Adrenal gland (tissue), 12 donors: ENCODE measurements around the gene ATE1. TPM values are rescaled to one million over a fixed set of nuclear protein-coding genes. Genes with fewer than 3 reads are reported as not detected.
"Not testable (repeated sequence)": the region's sequence is repeated elsewhere in the genome, so short reads cannot be mapped to it uniquely, and the experiment has no call there.

Experiments
- DNase-seq, 7 donors: peaks; one replicate each; pipeline ENCODE4 v3.0.0-alpha.2; 2019 to 2020
- H3K27ac ChIP-seq, 5 donors: fragments of 200-600 bp; sonication (generic) in 4 of 5; 1 replicate in 3 of 5; 2 replicates in 2 of 5; pipeline versions ENCODE4 v1.5.1 to v1.8.0; 2016 to 2020; ENCODE audit warnings: mild to moderate bottlenecking in 1 of 5
- H3K27me3 ChIP-seq: fragments of 200-600 bp; 2 replicates; pipeline ENCODE4 v1.8.0; 2021
- H3K36me3 ChIP-seq, 2 donors: fragments of 200-600 bp; replicated peaks in 1 of 2; 1 replicate in 1 of 2; 2 replicates in 1 of 2; pipeline versions ENCODE4 v1.5.1 to v1.8.0; 2018 to 2022
- H3K4me1 ChIP-seq, 2 donors: fragments of 200-600 bp; replicated peaks in 1 of 2; 1 replicate in 1 of 2; 2 replicates in 1 of 2; pipeline versions ENCODE4 v1.5.1 to v1.8.0; 2018 to 2021
- H3K4me3 ChIP-seq, 4 donors: fragments of 200-600 bp; sonication (generic) in 3 of 4; one replicate each; pipeline ENCODE4 v1.5.1; 2016 to 2018
- H3K9me3 ChIP-seq, 3 donors: fragments of 200-600 bp; sonication (generic) in 1 of 3; replicated peaks in 1 of 3; 1 replicate in 2 of 3; 2 replicates in 1 of 3; pipeline versions ENCODE4 v1.5.1 to v1.8.0; 2016 to 2021
- POLR2A ChIP-seq, 2 donors: fragments of 450-650 bp; IDR thresholded peaks; one replicate each; pipeline ENCODE4 v1.6.1; 2017; ENCODE audit warnings: antibody characterized with exemption in 2 of 2, mild to moderate bottlenecking in 2 of 2, moderate library complexity in 1 of 2
- WGBS, 4 donors: extraction: QIAGEN DNeasy Blood & Tissue Kit in 2 of 4; methylation state at CpG; one replicate each; pipeline versions ENCODE4 v1.1.5 to v1.1.7; 2013 to 2017; 5-methylcytosine and 5-hydroxymethylcytosine counted together
- intact Hi-C, 2 donors: fragments of 100-400 bp; cut with DNase I; formaldehyde crosslinking; loops; one replicate each; pipeline versions ENCODE4 v1.14.1 to v1.15.0; 2022 to 2023
- polyA plus RNA-seq, 3 donors: library from polyadenylated mRNA; stranded (reverse); fragments of 200-250 nt in 2 of 3; fragments of 350-450 nt in 1 of 3; fragmentation: Illumina TruSeq in 1 of 3; extraction: RNeasy Lipid Tissue Mini Kit (QIAGEN cat#74804) in 1 of 3; gene quantifications; one replicate each; pipeline ENCODE4 v1.2.3, GENCODE V29; 2013 to 2014
- total RNA-seq, 9 donors: library from RNA; depleted of rRNA in 4 of 9; stranded (reverse); fragments of >200 nt in 4 of 9; fragments of 120-200 nt in 1 of 9; fragmentation: NEBNext Ultra II Directional in 1 of 9; extraction: Animal tissue kit (Norgen Biotek cat#: 25700) in 1 of 9; gene quantifications; one replicate each; pipeline versions ENCODE4 v1.1.0 to v1.2.4, GENCODE V29; 2013 to 2023
- TF ChIP-seq, protein P1 (sequence below), 6 experiments: fragments of 450-650 bp in 4 of 6; fragments of 200-600 bp in 2 of 6; sonication (generic) in 1 of 6; IDR thresholded peaks; 1 replicate in 5 of 6; 2 replicates in 1 of 6; pipeline versions ENCODE4 v1.5.1 to v1.8.0; 2016 to 2021; ENCODE audit warnings: antibody characterized with exemption in 6 of 6, mild to moderate bottlenecking in 2 of 6, moderate library complexity in 1 of 6
- donor health status: healthy with polysubstance abuse.
- donor health status: Bipolar disorder and iron deficiency.
- donor health status: DM: yes; HTN: yes; CAD: no.
- donor health status: DM: no; HTN: no; CAD: no.
- donor health status: DM: no; HTN: no; CAD: no.
- donor health status: DM: yes; HTN: yes; CAD: no.

The ATE1 gene
- total and polyA plus RNA-seq, 12 donors, result 4.2 to 53.7 (median 31.9) TPM

DNA sequence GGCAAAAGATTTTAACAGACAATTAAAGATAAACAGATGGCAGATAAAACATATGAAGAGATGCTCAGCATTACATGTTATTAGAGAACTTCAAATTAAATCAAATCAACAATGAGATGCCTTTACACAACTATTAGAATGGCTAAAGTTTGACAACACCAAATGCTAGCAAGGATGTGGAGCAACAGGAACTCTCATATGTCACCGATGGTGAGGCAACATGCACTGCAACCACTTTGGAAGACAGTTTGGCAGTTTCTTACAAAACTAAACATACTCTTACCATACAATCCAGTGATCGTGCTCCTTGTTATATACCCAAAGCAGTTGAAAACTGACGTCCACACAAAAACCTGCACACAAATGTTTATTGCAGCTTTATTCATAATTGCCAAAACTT, 13.7 kb upstream of the ATE1 start:
- H3K4me1 ChIP-seq, result no peaks in the 10 kb centered on the region
- TF ChIP-seq, protein P1, sequence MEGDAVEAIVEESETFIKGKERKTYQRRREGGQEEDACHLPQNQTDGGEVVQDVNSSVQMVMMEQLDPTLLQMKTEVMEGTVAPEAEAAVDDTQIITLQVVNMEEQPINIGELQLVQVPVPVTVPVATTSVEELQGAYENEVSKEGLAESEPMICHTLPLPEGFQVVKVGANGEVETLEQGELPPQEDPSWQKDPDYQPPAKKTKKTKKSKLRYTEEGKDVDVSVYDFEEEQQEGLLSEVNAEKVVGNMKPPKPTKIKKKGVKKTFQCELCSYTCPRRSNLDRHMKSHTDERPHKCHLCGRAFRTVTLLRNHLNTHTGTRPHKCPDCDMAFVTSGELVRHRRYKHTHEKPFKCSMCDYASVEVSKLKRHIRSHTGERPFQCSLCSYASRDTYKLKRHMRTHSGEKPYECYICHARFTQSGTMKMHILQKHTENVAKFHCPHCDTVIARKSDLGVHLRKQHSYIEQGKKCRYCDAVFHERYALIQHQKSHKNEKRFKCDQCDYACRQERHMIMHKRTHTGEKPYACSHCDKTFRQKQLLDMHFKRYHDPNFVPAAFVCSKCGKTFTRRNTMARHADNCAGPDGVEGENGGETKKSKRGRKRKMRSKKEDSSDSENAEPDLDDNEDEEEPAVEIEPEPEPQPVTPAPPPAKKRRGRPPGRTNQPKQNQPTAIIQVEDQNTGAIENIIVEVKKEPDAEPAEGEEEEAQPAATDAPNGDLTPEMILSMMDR (IDR thresholded peaks at IDR 0.05), result no peak
- no peak for TF ChIP-seq POLR2A (IDR thresholded peaks at IDR 0.05)
- WGBS, 4 donors, result 70 to 90% (median 83%) methylated on average over 3 of the region's 3 CpGs
- intact Hi-C loops, result no loop called here
- H3K27me3 ChIP-seq, result no peaks in the 10 kb centered on the region
- no peak for DNase-seq
- H3K36me3 ChIP-seq, result no peaks in the 10 kb centered on the region
- H3K27ac ChIP-seq, result no peak overlapping the region
- H3K9me3 ChIP-seq, result no peaks in the 10 kb centered on the region
- H3K4me3 ChIP-seq, result no peak overlapping the region

DNA sequence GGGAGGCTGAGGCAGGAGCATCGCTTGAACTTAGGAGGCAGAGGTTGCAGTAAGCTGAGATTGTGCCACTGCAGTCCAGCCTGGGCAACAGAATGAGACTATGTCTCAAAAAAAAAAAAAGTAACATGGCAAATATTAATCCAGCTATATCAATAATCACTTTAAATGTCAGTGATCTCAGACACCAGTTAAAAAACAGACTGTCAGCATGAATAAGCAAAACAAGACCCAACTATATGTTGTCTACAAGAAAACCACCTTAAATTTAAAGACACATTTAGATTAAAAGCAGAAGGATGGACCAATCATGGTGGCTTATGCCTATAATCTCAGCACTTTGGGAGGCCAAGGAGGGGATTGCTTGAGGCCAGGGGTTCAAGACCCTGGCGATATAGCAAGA, 8.5 kb upstream of the ATE1 start:
- intact Hi-C loops, result no loop called here
- H3K36me3 ChIP-seq, result no peaks in the 10 kb centered on the region
- H3K9me3 ChIP-seq, result no peaks in the 10 kb centered on the region
- no peak overlapping the region for H3K27ac ChIP-seq
- no peaks in the 10 kb centered on the region for H3K4me1 ChIP-seq
- DNase-seq, result no peak
- WGBS, 4 donors, result 92 to 98% (median 95%) methylated on average over 2 of the region's 2 CpGs
- H3K4me3 ChIP-seq, result no peak overlapping the region
- H3K27me3 ChIP-seq, result no peaks in the 10 kb centered on the region
- TF ChIP-seq, protein P1 (IDR thresholded peaks at IDR 0.05), result no peak
- no peak for TF ChIP-seq POLR2A (IDR thresholded peaks at IDR 0.05)

DNA sequence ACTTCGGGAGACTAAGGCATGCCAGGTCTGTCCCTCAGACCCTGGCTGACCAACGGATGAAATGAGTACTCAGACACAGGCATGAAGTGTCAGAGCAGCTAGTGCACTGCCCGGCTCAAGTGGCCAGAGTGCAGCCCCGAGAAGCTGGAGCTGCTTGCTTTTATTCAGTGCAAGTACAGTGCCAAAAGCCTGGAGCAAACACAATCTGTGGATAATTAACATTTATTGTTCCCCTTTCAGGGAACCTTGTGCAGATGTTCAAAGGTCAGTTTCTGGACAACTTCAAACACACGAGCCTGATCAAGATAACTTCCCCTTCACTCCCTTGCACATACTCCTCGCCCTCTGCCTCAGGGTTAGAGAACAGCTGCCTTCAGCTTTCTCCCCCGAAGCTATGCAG, 7.9 kb upstream of the ATE1 start:
- H3K36me3 ChIP-seq, result no peaks in the 10 kb centered on the region

DNA sequence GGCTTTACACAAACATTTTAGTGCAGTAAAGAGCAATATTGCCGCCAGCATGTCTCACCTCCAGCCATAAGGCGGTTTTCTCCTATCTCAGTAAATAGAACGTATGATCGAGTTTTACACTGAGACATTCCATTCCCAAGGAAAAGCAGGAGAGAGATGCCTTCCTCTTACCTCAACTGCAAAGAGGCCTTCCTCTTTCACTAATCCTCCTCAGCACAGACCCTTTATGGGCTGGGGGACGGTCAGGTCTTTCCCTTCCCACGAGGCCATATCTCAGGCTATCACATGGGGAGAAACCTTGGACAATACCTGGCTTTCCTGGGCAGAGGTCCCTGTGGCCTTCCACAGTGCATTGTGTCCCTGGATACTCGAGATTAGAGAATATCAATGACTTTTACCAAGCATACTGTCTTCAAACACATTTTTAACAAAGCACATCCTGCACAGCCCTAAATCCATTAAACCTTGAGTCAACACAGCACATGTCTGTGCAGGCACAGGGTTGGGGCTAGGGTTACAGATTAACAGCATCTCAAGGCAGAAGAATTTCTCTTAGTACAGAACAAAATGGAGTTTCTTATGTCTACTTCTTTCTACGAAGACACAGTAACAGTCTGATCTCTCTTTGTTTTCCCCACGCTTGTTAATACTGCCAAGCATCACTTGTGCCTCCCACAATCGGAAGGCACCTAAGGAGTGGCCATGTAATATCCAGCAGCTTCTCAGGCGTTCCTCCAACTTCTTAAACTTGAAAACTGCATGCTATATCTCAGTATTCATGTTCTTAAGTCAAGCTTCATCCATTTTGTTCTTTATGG, 2.6 kb upstream of the ATE1 start:
- peaks cover 15 to 19% of the 10 kb centered on the region in 2 donors for H3K4me1 ChIP-seq
- H3K36me3 ChIP-seq, H3K9me3 ChIP-seq, H3K27me3 ChIP-seq, H3K27ac ChIP-seq, H3K4me3 ChIP-seq, DNase-seq: not testable (repeated sequence)
- 57 to 67% (median 63%) methylated on average over 11 of the region's 11 CpGs for whole genome bisulfite sequencing, 4 donors
- intact Hi-C loops, result loop anchor here in 1 of 2 donors (5.0 kb wide), 1 partner anchor 42 kb away; no protein-coding TSS in a partner anchor

More for the DNA sequence above, 7.9 kb upstream of the ATE1 start:
- Histone ChIP-seq H3K9me3 (no peaks in the 10 kb centered on the region), H3K27me3 (no peaks in the 10 kb centered on the region), H3K4me1 (no peaks in the 10 kb centered on the region), H3K4me3 (no peak overlapping the region), H3K27ac (no peak overlapping the region)
- 55 to 63% (median 62%) methylated on average over 7 of the region's 7 CpGs for WGBS, 4 donors
- TF ChIP-seq POLR2A (IDR thresholded peaks at IDR 0.05), result no peak
- TF ChIP-seq, protein P1 (IDR thresholded peaks at IDR 0.05), result no peak
- intact Hi-C loops, result no loop called here
- no peak for DNase-seq

DNA sequence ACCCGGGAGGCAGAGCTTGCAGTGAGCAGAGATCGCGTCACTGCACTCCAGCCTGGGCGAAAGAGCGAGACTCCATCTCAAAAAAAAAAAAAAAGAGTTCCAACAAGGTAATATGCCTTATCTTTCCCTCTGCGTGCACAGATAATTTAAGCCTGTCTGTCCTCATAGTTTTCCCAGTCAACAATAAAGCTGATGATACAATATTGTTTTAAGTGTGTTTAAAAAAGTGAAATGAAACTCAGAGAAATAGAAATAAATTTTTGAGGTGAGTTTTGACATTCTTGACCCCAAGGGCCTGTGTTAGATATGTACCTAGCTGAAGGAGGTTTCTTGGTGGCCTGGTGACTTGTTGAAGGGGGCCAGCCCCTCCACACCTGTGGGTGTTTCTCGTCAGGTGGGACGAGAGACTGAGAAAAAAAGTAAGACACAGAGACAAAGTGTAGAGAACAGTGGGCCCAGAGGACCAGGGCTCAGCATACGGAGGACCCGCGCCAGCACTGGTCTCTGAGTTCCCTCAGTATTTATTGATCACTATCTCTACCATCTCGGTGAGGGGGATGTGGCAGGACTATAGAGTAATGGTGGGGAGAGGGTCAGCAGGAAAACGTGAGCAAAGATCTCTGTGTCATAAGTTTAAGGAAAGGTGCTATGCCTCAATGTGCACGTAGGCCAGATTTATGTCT, 1.9 kb upstream of the ATE1 start:
- intact Hi-C loops, result loop anchor here in 1 of 2 donors (5.0 kb wide), 1 partner anchor 43 kb away; no protein-coding TSS in a partner anchor
- H3K27me3 ChIP-seq, result not testable (repeated sequence)
- WGBS, 4 donors, result 85 to 89% (median 87%) methylated on average over 14 of the region's 14 CpGs

More for the DNA sequence above, 1.9 kb upstream of the ATE1 start:
- H3K9me3 ChIP-seq, H3K4me3 ChIP-seq, H3K36me3 ChIP-seq, DNase-seq, H3K27ac ChIP-seq: not testable (repeated sequence)
- H3K4me1 ChIP-seq, result peaks cover 15 to 24% of the 10 kb centered on the region in 2 donors
